Measurements from ENCODE around the gene SERPINB6. TPM values are rescaled to one million over a fixed set of nuclear protein-coding genes. Genes with fewer than 3 reads are reported as not detected.
"Not testable (repeated sequence)": the region's sequence is repeated elsewhere in the genome, so short reads cannot be mapped to it uniquely, and the experiment has no call there.

Gene SERPINB6
- total RNA-seq, 1 donor, result 96.3 TPM

DNA sequence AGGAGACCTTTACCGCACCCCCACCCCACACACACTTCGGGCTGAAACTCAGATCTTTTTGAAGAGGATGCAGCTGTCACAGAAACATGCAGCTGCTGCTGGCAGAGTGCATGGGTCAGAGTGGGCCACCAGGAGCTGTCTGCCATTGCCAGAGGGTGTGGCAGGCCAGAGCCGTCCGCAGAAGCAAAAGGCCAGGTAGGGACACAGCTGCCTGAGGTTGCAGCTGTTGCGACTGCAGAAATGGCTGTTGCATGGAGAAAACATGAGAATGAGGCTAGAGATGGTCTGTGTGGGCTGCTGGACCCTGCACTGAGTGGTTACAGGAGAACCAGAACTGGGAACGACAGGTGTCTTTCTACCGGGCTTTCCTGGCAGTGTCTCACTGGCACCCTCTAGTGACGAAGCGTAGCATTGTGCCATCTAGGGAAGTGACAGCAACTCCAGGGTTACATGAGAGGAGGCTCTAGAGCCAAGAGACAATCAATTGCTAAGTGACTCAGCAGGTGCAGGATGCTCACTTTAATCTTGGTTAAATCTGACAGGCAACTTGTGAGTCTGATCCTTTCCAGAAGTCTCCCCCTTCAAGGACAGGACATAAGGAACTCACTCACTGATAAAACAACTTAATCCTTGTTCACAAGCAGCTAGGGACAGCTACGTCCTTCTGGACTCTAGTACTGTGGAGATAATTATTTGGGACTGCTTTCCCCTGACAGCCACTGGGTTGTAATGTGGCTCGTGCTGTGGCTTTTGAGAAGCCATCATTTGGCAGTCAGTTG lies 39.2 kb downstream of the SERPINB6 start:
- TF ChIP-seq, protein P1, sequence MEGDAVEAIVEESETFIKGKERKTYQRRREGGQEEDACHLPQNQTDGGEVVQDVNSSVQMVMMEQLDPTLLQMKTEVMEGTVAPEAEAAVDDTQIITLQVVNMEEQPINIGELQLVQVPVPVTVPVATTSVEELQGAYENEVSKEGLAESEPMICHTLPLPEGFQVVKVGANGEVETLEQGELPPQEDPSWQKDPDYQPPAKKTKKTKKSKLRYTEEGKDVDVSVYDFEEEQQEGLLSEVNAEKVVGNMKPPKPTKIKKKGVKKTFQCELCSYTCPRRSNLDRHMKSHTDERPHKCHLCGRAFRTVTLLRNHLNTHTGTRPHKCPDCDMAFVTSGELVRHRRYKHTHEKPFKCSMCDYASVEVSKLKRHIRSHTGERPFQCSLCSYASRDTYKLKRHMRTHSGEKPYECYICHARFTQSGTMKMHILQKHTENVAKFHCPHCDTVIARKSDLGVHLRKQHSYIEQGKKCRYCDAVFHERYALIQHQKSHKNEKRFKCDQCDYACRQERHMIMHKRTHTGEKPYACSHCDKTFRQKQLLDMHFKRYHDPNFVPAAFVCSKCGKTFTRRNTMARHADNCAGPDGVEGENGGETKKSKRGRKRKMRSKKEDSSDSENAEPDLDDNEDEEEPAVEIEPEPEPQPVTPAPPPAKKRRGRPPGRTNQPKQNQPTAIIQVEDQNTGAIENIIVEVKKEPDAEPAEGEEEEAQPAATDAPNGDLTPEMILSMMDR (IDR thresholded peaks at IDR 0.05; ENCODE audit: insufficient read depth, low read depth, low read length), result peak; percentile 99
- peak; percentile 67 for DNase-seq (ENCODE audit: low read depth)
- H3K4me3 ChIP-seq (ENCODE audit: low read depth, low read length), result no peak overlapping the region

DNA sequence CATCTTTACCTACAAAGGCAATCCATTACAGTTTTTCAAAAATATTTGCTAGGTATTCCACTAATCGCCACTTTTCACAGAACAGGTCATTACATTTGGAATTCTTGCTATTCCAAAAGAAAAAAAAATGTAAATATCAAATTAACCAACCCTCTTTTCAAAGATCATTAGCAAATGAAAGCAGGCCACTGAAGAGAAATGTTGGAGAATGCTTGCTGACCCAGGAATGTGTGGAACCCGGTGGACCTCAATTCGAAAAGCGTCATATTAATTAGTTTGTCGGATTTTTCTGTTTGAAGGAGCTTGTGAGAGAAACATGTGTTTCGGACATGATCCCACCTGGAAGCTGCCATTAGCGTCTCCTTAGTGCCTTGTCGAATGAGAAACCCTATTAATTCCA lies 40.3 kb downstream of the SERPINB6 start:
- TF ChIP-seq, protein P1 (IDR thresholded peaks at IDR 0.05; ENCODE audit: insufficient read depth, low read depth, low read length), result no peak
- no peak for DNase-seq (ENCODE audit: low read depth)
- H3K4me3 ChIP-seq (ENCODE audit: low read depth, low read length), result no peak overlapping the region

DNA sequence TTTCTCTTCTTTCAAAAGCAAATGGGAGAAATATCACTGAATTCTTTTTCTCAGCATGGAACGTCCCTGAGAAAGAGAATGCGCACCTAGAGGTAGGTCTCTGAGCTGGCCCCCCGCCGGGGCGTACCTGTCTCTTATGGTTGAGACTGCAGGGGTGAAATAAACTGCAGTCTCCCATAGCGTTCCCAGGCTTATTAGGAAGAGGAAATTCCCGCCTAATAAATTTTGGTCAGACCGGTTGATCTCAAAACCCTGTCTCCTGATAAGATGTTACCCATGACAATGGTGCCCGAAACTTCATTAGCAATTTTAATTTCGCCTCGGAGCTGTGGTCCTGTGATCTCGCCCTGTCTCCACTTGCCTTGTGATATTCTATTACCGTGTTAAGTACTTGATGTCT lies 43.4 kb downstream of the SERPINB6 start:
- H3K4me3 ChIP-seq (ENCODE audit: low read depth, low read length); DNase-seq (ENCODE audit: low read depth): not testable (repeated sequence)

DNA sequence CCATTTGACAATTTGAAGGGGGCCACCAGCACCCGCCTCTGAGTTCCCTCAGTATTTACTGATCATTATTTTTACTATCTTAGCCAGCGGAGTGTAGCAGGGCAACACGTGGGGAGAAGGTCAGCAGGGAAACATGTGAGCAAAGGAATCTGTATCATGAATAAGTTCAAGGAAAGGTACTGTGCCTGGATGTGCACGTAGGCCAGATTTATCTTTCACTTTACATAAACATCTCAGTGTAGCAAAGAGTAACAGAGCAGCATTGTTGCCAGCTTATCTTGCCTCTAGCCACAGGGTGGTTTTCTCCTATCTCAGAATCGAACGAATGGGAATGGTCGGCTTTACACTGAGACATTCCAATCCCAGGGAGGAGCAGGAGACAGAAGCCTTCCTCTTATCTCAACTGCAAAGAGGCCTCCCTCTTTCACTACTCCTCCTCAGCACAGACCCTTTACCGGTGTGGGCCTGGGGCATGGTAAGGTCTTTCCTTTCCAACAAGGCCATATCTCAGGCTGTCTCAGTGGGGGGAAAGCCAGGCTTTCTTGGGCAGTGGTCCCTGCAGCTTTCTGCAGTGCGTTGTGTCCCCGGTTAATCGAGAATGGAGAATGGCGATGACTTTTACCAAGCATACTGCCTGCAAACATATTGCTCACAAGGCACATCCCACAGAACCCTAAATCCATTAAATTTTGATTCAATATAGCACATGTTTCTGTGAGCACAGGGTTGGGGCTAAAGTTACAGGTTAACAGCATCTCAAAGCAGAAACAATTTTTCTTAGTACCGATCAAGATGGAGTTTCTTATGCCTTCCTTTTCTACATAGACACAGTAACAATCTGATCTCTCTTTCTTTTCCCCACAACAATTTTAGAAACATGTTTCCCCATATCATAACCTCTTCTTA lies 45.3 kb downstream of the SERPINB6 start:
- not testable (repeated sequence) for H3K4me3 ChIP-seq (ENCODE audit: low read depth, low read length)
- peak; percentile 85 for DNase-seq (ENCODE audit: low read depth)

DNA sequence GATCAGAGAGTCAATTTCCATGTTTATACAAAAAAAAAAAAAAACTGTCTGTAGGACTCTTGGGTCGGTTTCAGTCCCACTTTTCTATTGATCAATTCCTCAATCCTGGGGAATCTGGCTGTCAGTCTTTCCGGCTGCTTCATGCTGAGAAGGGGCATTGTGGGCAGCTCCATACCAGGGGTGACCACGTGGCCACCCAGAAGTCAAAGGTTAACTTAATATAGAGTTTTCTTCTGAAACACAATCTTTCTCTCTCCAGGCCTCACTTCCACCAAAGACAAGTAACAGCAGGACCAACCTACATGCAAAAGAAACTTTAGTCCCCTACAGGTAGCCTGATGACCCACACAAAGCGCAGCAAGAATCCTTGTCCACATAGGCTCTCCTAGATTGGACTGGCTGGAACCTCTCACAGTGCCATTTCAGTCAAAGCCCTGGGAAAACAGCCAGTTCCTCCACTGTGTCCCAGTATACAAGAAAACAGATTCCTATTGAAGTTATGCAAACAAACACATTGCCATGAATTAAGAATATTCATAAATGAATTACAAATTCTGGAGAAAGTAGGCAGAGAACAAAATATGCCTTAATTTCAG lies 49.7 kb downstream of the SERPINB6 start:
- TF ChIP-seq, protein P1 (IDR thresholded peaks at IDR 0.05; ENCODE audit: insufficient read depth, low read depth, low read length), result no peak
- no peak for DNase-seq (ENCODE audit: low read depth)
- H3K4me3 ChIP-seq (ENCODE audit: low read depth, low read length), result no peak overlapping the region

DNA sequence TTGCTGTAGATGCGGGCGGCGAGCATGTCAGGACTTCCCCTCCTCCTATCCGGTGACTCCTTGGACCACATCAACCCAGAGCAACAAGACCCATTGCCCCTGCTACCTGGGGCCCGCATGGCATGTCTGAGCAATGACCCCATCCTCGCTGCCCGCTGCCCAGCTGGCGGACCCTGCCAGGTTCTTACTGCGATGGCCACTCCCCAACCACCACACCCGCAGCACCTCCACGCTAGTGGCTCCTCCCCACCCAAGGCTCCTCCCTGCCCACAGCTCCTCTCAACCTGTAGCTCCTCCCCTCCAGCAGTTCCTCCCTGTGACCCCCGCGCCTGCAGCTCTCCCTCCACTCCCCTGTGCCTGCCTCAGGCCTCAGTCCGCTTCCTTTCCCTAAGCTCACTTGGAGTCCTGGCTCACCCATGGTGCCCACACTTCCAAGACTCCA lies 50.7 kb downstream of the SERPINB6 start:
- no peak for DNase-seq (ENCODE audit: low read depth)
- H3K4me3 ChIP-seq (ENCODE audit: low read depth, low read length), result no peak overlapping the region
- TF ChIP-seq, protein P1 (IDR thresholded peaks at IDR 0.05; ENCODE audit: insufficient read depth, low read depth, low read length), result no peak

DNA sequence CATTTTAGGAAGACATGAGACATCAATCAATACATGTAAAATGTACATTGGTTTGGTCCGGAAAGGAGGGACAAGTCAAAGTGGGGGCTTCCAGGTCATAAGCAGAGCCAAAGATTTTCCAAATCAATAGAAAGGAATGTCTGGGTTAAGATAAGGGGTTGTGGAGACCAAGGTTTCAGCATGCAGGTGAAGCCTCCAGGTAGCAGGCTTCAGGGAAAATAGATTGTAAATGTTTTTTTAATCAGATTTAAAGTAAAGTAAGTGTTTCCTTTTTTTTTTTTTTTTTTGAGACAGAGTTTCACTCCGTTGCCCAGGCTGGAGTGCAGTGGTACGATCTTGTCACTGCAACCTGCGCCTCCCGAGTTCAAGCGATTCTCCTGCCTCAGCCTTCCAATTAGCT lies 51.5 kb downstream of the SERPINB6 start:
- DNase-seq (ENCODE audit: low read depth), result no peak
- no peak overlapping the region for H3K4me3 ChIP-seq (ENCODE audit: low read depth, low read length)
- TF ChIP-seq, protein P1 (IDR thresholded peaks at IDR 0.05; ENCODE audit: insufficient read depth, low read depth, low read length), result no peak
